SK-N-SH (cell line): ENCODE data around the gene GABRG1.

ENCODE experiments used
- CTCF ChIP-seq: fragments of 200-600 bp; sonication (generic); IDR thresholded peaks from 2 replicates; pipeline ENCODE4 v1.6.1; 2017; ENCODE audit warnings: antibody characterized with exemption, mild to moderate bottlenecking, moderate library complexity
- FOXJ3 ChIP-seq: sonication (generic); formaldehyde crosslinking; IDR thresholded peaks from 2 replicates; pipeline ENCODE4 v1.5.1; 2020; ENCODE audit warnings: mild to moderate bottlenecking, missing genetic modification reagents
- FOXM1 ChIP-seq: IDR thresholded peaks from 2 replicates; pipeline ENCODE4 v1.4.0; 2012; ENCODE audit warnings: low read depth, mild to moderate bottlenecking
- JUND ChIP-seq: IDR thresholded peaks from 2 replicates; pipeline ENCODE4 v1.4.0; 2012
- MAX ChIP-seq: IDR thresholded peaks from 2 replicates; pipeline ENCODE4 v1.4.0; 2012; ENCODE audit warnings: low read depth
- POLR2AphosphoS5 ChIP-seq: IDR thresholded peaks from 2 replicates; pipeline ENCODE4 v1.6.1; 2012; ENCODE audit warnings: low read depth, low read length
- RAD21 ChIP-seq: IDR thresholded peaks from 2 replicates; pipeline ENCODE4 v1.6.1; 2012; ENCODE audit warnings: mild to moderate bottlenecking, low read length
- YY1 ChIP-seq: IDR thresholded peaks from 2 replicates; pipeline ENCODE4 v1.4.0; 2012; ENCODE audit warnings: low read depth, mild to moderate bottlenecking

- no peak for TF ChIP-seq CTCF
- TF ChIP-seq RAD21: no peak
- TF ChIP-seq YY1: no peak
- no peak for TF ChIP-seq MAX
- no peak for TF ChIP-seq FOXJ3 (CRISPR knock-in tag)
- no peak for TF ChIP-seq POLR2AphosphoS5
- no peak for TF ChIP-seq JUND
- TF ChIP-seq FOXM1: no peak
Measured at GRCh38 chr4:45989775-45990174, 134.1 kb downstream of the GABRG1 start.
